PC-9 (cell line): ENCODE measurements around the gene CREB3L1. TPM values are rescaled to one million over a fixed set of nuclear protein-coding genes. Genes with fewer than 3 reads are reported as not detected.

Source experiments
- BruUV-seq: library from RNA; stranded (reverse); fragments of 400-500 nt; replicated peaks from 2 replicates; lab custom pipeline; 2021; lab: Mats Ljungman, UMichigan
- CTCF ChIA-PET: fragments of 300-600 bp; sonication (Branson Sonifier 250); formaldehyde crosslinking; loops from one replicate; lab custom pipeline; 2022; ENCODE audit warnings: antibody characterized with exemption; lab: Charles Lee
- POLR2A ChIA-PET: fragments of 300-600 bp; sonication (Branson Sonifier 250); formaldehyde crosslinking; loops from one replicate; lab custom pipeline; 2022; ENCODE audit warnings: antibody characterized with exemption; ENCODE audit not compliant: unreplicated experiment; lab: Charles Lee
- DNase-seq, 2 experiments: peaks; one replicate each; pipeline versions ENCODE4 v3.0.0 to v3.0.0-alpha.2; 2015 to 2022; ENCODE audit warnings: mixed read lengths in 1 of 2
- H2AFZ ChIP-seq: fragments of 200-600 bp; sonication (generic); 2 replicates; pipeline ENCODE4 v1.8.1; 2017; ENCODE audit warnings: antibody characterized with exemption
- H3F3A ChIP-seq: fragments of 200-600 bp; sonication (generic); 2 replicates; pipeline ENCODE4 v1.8.1; 2017; ENCODE audit warnings: antibody characterized with exemption, mild to moderate bottlenecking, low read depth; ENCODE audit not compliant: insufficient read depth
- H3K27ac ChIP-seq: fragments of 200-600 bp; sonication (generic); 2 replicates; pipeline ENCODE4 v1.6.1; 2016; ENCODE audit warnings: mixed run types
- H3K27me3 ChIP-seq: fragments of 200-600 bp; sonication (generic); 2 replicates; pipeline ENCODE4 v1.6.1; 2016; ENCODE audit warnings: low read depth, mixed run types; ENCODE audit not compliant: insufficient read depth
- H3K36me3 ChIP-seq: fragments of 200-600 bp; sonication (generic); 2 replicates; pipeline ENCODE4 v1.6.1; 2016; ENCODE audit warnings: low read depth, mixed run types
- H3K4me1 ChIP-seq: fragments of 200-600 bp; sonication (generic); replicated peaks from 2 replicates; pipeline ENCODE4 v1.6.1; 2016; ENCODE audit warnings: mixed run types; ENCODE audit not compliant: insufficient read depth
- H3K4me2 ChIP-seq: fragments of 200-600 bp; sonication (generic); 2 replicates; pipeline ENCODE4 v1.6.1; 2017; ENCODE audit warnings: mixed run types
- H3K4me3 ChIP-seq: fragments of 200-600 bp; sonication (generic); 2 replicates; pipeline ENCODE4 v1.6.1; 2016; ENCODE audit warnings: mixed run types
- H3K79me2 ChIP-seq: fragments of 200-600 bp; sonication (generic); 2 replicates; pipeline ENCODE4 v1.6.1; 2017; ENCODE audit warnings: low read depth, mixed run types
- H3K9me2 ChIP-seq: fragments of 200-600 bp; sonication (generic); 2 replicates; pipeline ENCODE4 v1.8.1; 2017; ENCODE audit warnings: mild to moderate bottlenecking; ENCODE audit not compliant: insufficient read depth
- H3K9me3 ChIP-seq: fragments of 200-600 bp; sonication (generic); 2 replicates; pipeline ENCODE4 v1.8.1; 2016; ENCODE audit warnings: low read depth; ENCODE audit not compliant: insufficient read depth
- H4K20me1 ChIP-seq: fragments of 200-600 bp; sonication (generic); 2 replicates; pipeline ENCODE4 v1.8.1; 2017; ENCODE audit not compliant: insufficient read depth
- CTCF ChIP-seq: fragments of 200-600 bp; sonication (generic); conservative IDR thresholded peaks from 2 replicates; pipeline ENCODE4 v1.6.1; 2017; ENCODE audit warnings: mixed run types, antibody characterized with exemption, mild to moderate bottlenecking, moderate library complexity
- EZH2 ChIP-seq: fragments of 200-600 bp; sonication (generic); IDR thresholded peaks from 2 replicates; pipeline ENCODE4 v1.8.0; 2017; ENCODE audit warnings: antibody characterized with exemption, low read depth
- intact Hi-C: fragments of 100-400 bp; cut with micrococcal nuclease; formaldehyde crosslinking; loops from one replicate; pipeline ENCODE4 v1.10.0; 2022; ENCODE audit not compliant: unreplicated experiment
- total RNA-seq: library from RNA; stranded (reverse); gene quantifications from 2 replicates; pipeline ENCODE4 v1.2.3, GENCODE V29; 2021

Gene CREB3L1
- total RNA-seq, 1 experiment from 2014 or later = 3.1 TPM

GRCh38 chr11:46332568-46333393, 55.3 kb downstream of the CREB3L1 start:
- no peaks in the 10 kb centered on the region for H4K20me1 ChIP-seq
- peaks cover 41% of the 10 kb centered on the region for H3F3A ChIP-seq
- no peaks in the 10 kb centered on the region for H3K9me3 ChIP-seq
- ChIA-PET POLR2A (no interaction called here), CTCF (interaction anchor here (0.6 to 0.7 kb wide), 2 partner anchors 59 to 1075 kb away, joined by 3 read pairs; no protein-coding TSS in a partner anchor)
- no peak overlapping the region for H2AFZ ChIP-seq
- no peaks in the 10 kb centered on the region for H3K79me2 ChIP-seq
- H3K9me2 ChIP-seq = no peaks in the 10 kb centered on the region
- no peaks in the 10 kb centered on the region for H3K36me3 ChIP-seq
- intact Hi-C loops = no loop called here
- no peak for DNase-seq
- H3K4me1 ChIP-seq = peaks cover 39% of the 10 kb centered on the region
- no peak overlapping the region for H3K27ac ChIP-seq
- no peak overlapping the region for H3K4me2 ChIP-seq
- no TSS peak for BruUV-seq
- no peak overlapping the region for H3K4me3 ChIP-seq
- no peaks in the 10 kb centered on the region for H3K27me3 ChIP-seq
- no peak for TF ChIP-seq CTCF
- no peak for TF ChIP-seq EZH2

GRCh38 chr11:46333394-46333947, 56.0 kb downstream of the CREB3L1 start:
- Histone ChIP-seq H3K36me3 (no peaks in the 10 kb centered on the region), H3K4me2 (no peak overlapping the region), H3K79me2 (no peaks in the 10 kb centered on the region), H3K27ac (no peak overlapping the region), H3K27me3 (no peaks in the 10 kb centered on the region), H3K9me3 (no peaks in the 10 kb centered on the region), H4K20me1 (no peaks in the 10 kb centered on the region), H3K9me2 (no peaks in the 10 kb centered on the region), H3F3A (peaks cover 45% of the 10 kb centered on the region), H3K4me3 (no peak overlapping the region), H2AFZ (no peak overlapping the region), H3K4me1 (peaks cover 41% of the 10 kb centered on the region)
- intact Hi-C loops = no loop called here
- BruUV-seq = no TSS peak
- no peak for DNase-seq
- ChIA-PET CTCF (no interaction called here), POLR2A (interaction anchor here (0.7 kb wide), 1 partner anchor 46 kb away, joined by 3 read pairs; no protein-coding TSS in a partner anchor)
- TF ChIP-seq CTCF = no peak
- TF ChIP-seq EZH2 = no peak

GRCh38 chr11:46334211-46334610, 56.7 kb downstream of the CREB3L1 start:
- BruUV-seq = no TSS peak
- H3K4me3 ChIP-seq = no peak overlapping the region
- H3K27ac ChIP-seq = no peak overlapping the region
- H3K27me3 ChIP-seq = no peaks in the 10 kb centered on the region
- peaks cover 52% of the 10 kb centered on the region for H3F3A ChIP-seq
- ChIA-PET CTCF (interaction anchor here (0.7 kb wide), 1 partner anchor 12 kb away, joined by 11 read pairs; no protein-coding TSS in a partner anchor), POLR2A (interaction anchor here (0.6 to 0.7 kb wide), 2 partner anchors 10 kb away, joined by 3 to 29 read pairs; no protein-coding TSS in a partner anchor)
- H2AFZ ChIP-seq = no peak overlapping the region
- no peaks in the 10 kb centered on the region for H4K20me1 ChIP-seq
- H3K4me2 ChIP-seq = no peak overlapping the region
- no peaks in the 10 kb centered on the region for H3K79me2 ChIP-seq
- TF ChIP-seq CTCF (no peak), EZH2 (no peak)
- no peaks in the 10 kb centered on the region for H3K9me2 ChIP-seq
- no peak for DNase-seq
- H3K9me3 ChIP-seq = no peaks in the 10 kb centered on the region
- intact Hi-C loops = no loop called here
- H3K4me1 ChIP-seq = peaks cover 48% of the 10 kb centered on the region
- no peaks in the 10 kb centered on the region for H3K36me3 ChIP-seq
